ENCODE results near the gene LRRC53.

LRRC53 gene

DNA sequence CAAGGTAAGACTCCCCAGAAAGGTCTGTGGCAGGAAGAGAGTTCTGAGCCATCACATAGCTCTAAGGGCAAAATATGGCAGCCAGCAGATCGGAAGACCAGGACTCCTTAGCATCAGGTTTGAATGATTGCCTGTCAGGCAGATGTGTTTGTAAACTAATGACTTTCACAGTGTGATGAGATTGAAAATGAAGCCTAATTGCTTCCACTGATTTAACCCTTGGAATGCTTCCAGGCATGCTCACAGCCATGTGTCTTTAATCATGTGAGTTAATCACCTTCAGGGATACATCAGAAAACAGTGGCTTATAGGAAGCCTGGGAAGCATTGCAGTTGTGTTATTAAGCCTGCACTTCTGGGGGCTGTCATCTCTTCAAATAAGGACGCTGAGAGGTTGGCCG is 82.8 kb downstream of the LRRC53 start:
- no peak for DNase-seq

DNA sequence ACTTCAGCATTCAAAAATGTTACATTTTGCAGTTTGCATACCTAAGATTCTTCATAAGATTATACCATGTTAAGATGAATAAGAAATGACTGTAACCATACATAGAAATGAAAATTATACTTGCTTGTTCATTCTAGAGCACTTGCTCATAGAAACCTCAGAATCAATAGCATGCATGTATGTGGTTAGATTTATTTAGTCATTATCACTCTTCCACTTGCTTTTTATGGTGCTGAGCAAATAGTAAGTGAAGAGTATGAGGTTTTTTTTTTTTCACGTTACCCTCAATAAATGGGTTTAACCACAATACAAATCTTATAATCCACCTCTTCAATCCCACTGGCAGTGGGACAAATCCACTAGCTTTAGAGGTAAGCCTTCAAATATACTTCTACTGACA is 84.7 kb downstream of the LRRC53 start:
- no peak for DNase-seq

DNA sequence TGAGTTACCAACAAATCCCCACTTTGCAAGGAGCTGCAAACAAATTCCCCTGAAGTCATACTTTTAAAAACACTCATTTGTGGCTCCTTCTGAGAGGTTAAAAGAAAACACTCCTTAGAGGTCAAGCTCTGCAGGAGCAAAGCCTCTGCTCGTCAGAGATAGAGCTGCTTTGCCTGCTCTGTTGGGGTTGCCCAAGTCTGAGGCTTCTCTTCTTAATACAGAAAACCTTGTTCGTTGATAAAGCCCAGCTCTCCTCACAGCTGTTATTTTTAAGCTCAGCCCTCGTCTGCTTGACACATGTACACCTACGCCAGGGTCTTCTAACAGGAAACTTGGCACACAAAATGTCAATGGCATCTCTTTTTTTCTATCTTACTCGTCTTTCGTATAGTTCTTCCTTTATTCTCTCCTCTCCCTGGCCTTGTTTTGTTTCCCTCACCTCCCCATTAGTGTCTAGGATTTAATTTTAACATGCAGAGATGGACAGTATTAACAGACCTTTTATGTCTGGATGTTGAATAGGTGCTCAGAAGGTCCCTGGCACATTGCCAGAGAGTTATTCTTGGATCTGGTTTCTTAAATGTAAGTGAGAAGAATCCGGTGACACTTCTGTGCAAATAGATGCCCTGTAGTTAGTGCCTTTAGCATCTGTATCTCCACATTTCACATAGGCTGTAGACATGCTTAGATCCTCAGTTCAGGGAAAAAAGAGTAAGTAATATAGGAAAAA is 86.0 kb downstream of the LRRC53 start:
- no peak for DNase-seq

DNA sequence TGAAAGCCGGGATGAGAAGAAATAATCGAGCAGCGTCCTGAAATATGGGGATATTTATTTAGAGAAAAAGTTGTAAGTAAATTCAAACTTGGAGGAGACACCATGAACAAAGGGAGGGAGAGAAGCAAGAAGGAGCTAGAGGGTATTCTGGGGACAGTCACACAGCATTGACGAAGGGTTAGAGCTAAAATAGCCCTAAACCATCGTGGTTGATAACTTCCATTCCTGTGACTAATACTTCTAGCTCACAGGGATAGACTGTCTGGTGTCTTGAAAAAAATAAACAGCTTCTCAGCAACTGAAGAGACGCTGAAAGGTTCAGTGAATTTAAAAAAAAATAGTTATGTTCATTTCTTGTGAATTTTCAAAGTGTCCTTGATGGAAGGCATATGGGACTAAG is 86.7 kb downstream of the LRRC53 start:
- no peak for DNase-seq

DNA sequence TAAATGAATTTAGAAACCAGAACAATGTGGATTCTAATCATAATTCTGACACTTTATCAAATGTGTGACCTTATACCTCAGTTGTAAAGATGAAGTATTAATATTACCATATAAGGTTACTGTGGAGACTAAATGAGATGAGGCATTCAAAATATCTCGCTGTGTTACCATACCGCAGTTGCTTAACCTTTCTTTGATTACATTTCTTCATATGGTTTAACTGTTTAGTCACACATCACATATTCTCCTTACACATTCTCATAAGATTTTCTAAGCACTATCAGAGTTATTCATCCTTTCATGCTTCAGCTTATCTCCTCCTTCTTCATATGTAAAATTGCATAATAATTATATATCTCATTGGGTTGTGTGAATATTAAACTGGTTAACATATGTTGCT is 88.9 kb downstream of the LRRC53 start:
- DNase-seq: no peak

DNA sequence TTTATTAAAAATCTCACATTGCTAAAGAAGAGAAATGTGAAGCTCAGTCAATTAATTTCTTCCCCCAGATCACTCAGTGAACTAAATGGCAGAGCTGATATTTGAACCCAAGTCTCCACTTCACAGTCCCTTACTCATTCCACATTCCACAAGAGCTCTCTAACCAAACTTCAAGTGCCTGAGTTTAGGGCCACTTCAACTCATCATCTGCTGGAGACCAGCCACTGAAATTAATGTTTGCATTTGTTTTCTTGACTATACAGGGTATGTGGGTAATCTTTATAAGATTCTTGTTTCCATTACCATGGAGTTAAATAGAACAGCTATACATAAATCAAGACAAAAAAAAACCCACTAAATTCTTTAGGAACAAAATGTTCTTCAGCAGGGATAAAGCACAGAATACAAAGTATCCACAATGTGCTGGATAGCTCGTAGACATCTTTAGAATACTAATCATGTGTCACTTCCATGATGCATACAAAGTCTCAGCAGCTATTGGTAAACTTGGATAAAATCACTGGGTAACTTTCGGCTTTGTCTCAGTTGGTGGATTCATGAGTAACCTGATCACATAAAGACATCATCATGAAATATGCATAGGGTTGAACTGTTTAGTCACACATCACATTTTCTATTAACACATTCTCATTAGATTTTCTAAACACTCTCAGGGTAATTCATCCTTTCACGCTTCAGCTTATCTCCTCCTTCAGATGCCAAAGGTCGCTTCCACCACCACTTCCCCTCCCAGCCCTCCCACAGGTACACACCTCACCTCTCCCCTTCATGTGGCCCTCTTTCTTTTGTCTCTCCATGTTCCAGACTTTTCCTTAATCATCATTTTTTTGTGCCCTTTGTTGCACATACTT is 89.8 kb downstream of the LRRC53 start:
- no peak for DNase-seq

DNA sequence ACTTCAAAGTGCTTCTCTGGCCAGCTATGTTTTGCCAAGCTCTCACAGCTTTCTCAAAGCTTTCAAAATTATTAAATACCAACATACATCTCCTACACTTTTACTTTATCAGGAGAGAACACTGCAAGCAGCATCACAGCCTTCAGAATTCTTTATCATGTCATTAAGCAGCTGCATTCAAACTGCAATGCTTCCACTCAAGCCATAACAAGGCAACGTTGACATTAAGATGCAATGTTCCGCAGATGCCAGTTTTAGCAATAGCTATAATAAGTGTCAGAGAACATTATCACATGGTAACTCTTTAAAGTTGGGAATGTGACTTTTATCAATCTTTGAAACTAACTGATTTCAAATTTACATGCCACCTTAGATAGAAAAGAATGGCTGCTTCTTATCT is 91.9 kb downstream of the LRRC53 start:
- DNase-seq: no peak

All from NCI-H1092 (cell line).